ENCODE data around the gene CCDC188. TPM values are rescaled to one million over a fixed set of nuclear protein-coding genes. Genes with fewer than 3 reads are reported as not detected.

CCDC188 gene
- total and polyA plus RNA-seq, 9 of the 15 experiments (the other 6 are each of a cell fraction or from before 2014, with no cell fraction given), result not detected

DNA sequence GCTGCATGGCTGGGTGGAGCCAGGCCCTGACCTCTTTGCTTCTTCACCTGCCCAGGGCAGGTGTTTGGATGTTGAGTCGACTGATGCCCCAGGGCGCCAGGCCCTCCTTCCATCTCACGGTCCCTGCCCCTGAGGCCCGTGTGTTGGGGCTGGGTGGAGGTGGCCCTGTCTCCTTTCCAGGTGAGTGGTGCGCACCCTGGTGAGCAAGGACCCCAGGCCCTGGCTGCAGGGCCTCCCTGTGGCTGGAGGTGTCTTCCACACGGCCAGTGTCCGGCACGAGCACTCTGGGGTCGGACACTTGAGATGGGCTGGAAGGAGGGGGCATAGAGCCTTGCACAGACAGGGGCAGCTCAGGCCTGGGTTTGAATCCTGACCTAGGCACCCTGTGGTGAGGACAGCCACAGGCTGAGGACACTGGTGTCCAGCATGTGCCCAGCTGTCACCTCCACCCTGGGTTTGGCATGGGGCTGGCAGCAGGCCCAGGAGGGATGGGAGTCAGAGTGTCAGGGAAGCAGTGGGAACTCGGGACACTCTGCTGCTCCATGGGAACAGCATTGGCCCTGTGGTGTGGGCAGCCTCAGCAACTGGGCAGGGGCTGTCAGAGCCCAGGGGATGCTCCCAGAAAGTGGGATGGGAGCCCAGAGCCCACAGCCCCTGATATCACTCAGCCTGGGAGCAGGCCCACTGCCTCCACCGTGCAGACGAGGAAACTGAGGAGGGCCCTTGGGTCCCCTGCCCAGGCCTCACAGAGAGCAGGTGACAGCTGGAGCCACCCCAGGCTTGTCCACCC is 37.1 kb upstream of the CCDC188 start:
- DNase-seq (ENCODE audit: extremely low read depth in 1 of 4, low spot score in 3 of 4), result no peak
- WGBS (ENCODE audit: insufficient coverage, low coverage, missing lambda C conversion rate), result 5% methylated on average over 12 of the region's 12 CpGs
- Histone ChIP-seq H3K4me2 (ENCODE audit: insufficient read depth, low read length) (no peak overlapping the region), H3K4me1 (replicated peaks in 1 of 2; ENCODE audit: control insufficient read depth in 2 of 2, insufficient read depth in 2 of 2, low read length in 2 of 2) (peaks cover 0 to 34% of the 10 kb centered on the region in 2 experiments; a peak in 2 of 5 replicates), H3K27ac (ENCODE audit: extremely low read depth, low read depth, low read length) (no peak overlapping the region), H4K20me1 (replicated peaks; ENCODE audit: control insufficient read depth, insufficient read depth, low read length) (peaks cover 43% of the 10 kb centered on the region), H3K36me3 (ENCODE audit: control insufficient read depth, insufficient read depth, low read length) (no peaks in the 10 kb centered on the region), H3K9me3 (replicated peaks; ENCODE audit: control insufficient read depth, insufficient read depth, low read depth, low read length) (no peaks in the 10 kb centered on the region), H2AFZ (ENCODE audit: low read depth, low read length) (no peak overlapping the region), H3K27me3 (ENCODE audit: control insufficient read depth in 2 of 2, insufficient read depth in 2 of 2, low read length in 2 of 2) (peaks cover 38 to 67% of the 10 kb centered on the region in 2 experiments; a peak in 4 of 5 replicates), H3K9ac (ENCODE audit: insufficient read depth in 1 of 2, low read depth in 2 of 2, low read length in 2 of 2) (peak overlapping the region in 1 of 2 experiments; percentile 47; a peak in 2 of 4 replicates), H3K9me1 (ENCODE audit: control insufficient read depth, insufficient read depth, low read length) (peaks cover 3% of the 10 kb centered on the region), H3K4me3 (no peak overlapping the region), H3K79me2 (ENCODE audit: control insufficient read depth, insufficient read depth, low read length) (no peaks in the 10 kb centered on the region)
- intact Hi-C loops (cut with micrococcal nuclease) (no loop called here), in situ Hi-C loops (cut with MboI) (no loop called here)
- ATAC-seq, result no peak
- ChIA-PET POLR2A (interaction anchor here (0.6 to 3.6 kb wide), 5 partner anchors 10 to 66 kb away, joined by 3 to 14 read pairs (median 4); no protein-coding TSS in a partner anchor), CTCF (ENCODE audit: low intra/inter-chr PET ratio) (interaction anchor here (0.5 kb wide), 1 partner anchor 27 kb away, joined by 3 read pairs; no protein-coding TSS in a partner anchor)
- BruUV-seq (replicated peaks), result no TSS peak
- FAIRE-seq, result no peak
- TF ChIP-seq SREBF1 (IDR thresholded peaks at IDR 0.05; ENCODE audit: borderline replicate concordance, low read depth, low read length) (no peak), ZBTB40 (IDR thresholded peaks at IDR 0.05) (no peak), ZBTB40 (CRISPR knock-in tag; IDR thresholded peaks at IDR 0.05) (0 out of 2 replicates have a peak, but pooled peaks have one; percentile 55), THRA (IDR thresholded peaks at IDR 0.05) (no peak), ETV1 (tag; conservative IDR thresholded peaks at IDR 0.05; ENCODE audit: low read depth) (no peak), RBBP5 (IDR thresholded peaks at IDR 0.05; ENCODE audit: borderline replicate concordance, insufficient read depth, low read length, poor library complexity, severe bottlenecking) (peak; percentile 5), KLF1 (tag; IDR thresholded peaks at IDR 0.05) (no peak), SUPT5H (IDR thresholded peaks at IDR 0.05) (no peak)
- TF ChIP-seq, protein P1, sequence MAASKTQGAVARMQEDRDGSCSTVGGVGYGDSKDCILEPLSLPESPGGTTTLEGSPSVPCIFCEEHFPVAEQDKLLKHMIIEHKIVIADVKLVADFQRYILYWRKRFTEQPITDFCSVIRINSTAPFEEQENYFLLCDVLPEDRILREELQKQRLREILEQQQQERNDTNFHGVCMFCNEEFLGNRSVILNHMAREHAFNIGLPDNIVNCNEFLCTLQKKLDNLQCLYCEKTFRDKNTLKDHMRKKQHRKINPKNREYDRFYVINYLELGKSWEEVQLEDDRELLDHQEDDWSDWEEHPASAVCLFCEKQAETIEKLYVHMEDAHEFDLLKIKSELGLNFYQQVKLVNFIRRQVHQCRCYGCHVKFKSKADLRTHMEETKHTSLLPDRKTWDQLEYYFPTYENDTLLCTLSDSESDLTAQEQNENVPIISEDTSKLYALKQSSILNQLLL (CRISPR knock-in tag; IDR thresholded peaks at IDR 0.05; ENCODE audit: borderline replicate concordance), result peak; percentile 28; the same call in 1 of the 2 replicates
